DMS 273 treated with DMSO at 0.1 percent for 48 hours (cell line): ENCODE results near the gene PDE4D.
A peak's percentile ranks its signal among the peaks of the same experiment; 100 is the strongest.

ENCODE experiments used
- DNase-seq: peaks from one replicate; lab custom pipeline; 2025; lab: John Stamatoyannopoulos, UW

The PDE4D gene

GRCh38 chr5:59838989-59839388 is 54.5 kb downstream of the PDE4D start:
- DNase-seq = no peak

- DNase-seq = no peak
Observed at GRCh38 chr5:59838067-59838466, 55.5 kb downstream of the PDE4D start.

GRCh38 chr5:59837071-59837470 is 56.5 kb downstream of the PDE4D start:
- DNase-seq = no peak

GRCh38 chr5:59835800-59836199 is 57.7 kb downstream of the PDE4D start:
- DNase-seq = no peak

GRCh38 chr5:59833448-59833847 is 60.1 kb downstream of the PDE4D start:
- DNase-seq = no peak

GRCh38 chr5:59832577-59833301 is 60.8 kb downstream of the PDE4D start:
- DNase-seq = peak; percentile 96

GRCh38 chr5:59831326-59832010 is 62.1 kb downstream of the PDE4D start:
- peak; percentile 54 for DNase-seq

- no peak for DNase-seq
Observed at GRCh38 chr5:59830536-59831200, 62.9 kb downstream of the PDE4D start.

- no peak for DNase-seq
Observed at GRCh38 chr5:59829922-59830321, 63.6 kb downstream of the PDE4D start.

- no peak for DNase-seq
Observed at GRCh38 chr5:59829386-59829785, 64.1 kb downstream of the PDE4D start.

- DNase-seq = no peak
Observed at GRCh38 chr5:59828623-59829022, 64.9 kb downstream of the PDE4D start.

- DNase-seq = no peak
Observed at GRCh38 chr5:59826996-59827395, 66.5 kb downstream of the PDE4D start.

GRCh38 chr5:59823420-59823819 is 70.1 kb downstream of the PDE4D start:
- no peak for DNase-seq

- DNase-seq = no peak
Observed at GRCh38 chr5:59819806-59820205, 73.7 kb downstream of the PDE4D start.

- DNase-seq = peak; percentile 94
Observed at GRCh38 chr5:59817536-59817935, 76.0 kb downstream of the PDE4D start.

GRCh38 chr5:59816654-59817300 is 76.7 kb downstream of the PDE4D start:
- DNase-seq = peak; percentile 68

GRCh38 chr5:59814537-59814872 is 79.0 kb downstream of the PDE4D start:
- DNase-seq = no peak

- DNase-seq = peak; percentile 80
Observed at GRCh38 chr5:59813761-59814536, 79.6 kb downstream of the PDE4D start.

- DNase-seq = peak; percentile 37
Observed at GRCh38 chr5:59810041-59810440, 83.5 kb downstream of the PDE4D start.

- DNase-seq = no peak
Observed at GRCh38 chr5:59807806-59808205, 85.7 kb downstream of the PDE4D start.

- DNase-seq = no peak
Observed at GRCh38 chr5:59800347-59800893, 93.1 kb downstream of the PDE4D start.
